Right atrium auricular region (tissue), 2 donors: ENCODE measurements around the gene SPON1. TPM values are rescaled to one million over a fixed set of nuclear protein-coding genes. Genes with fewer than 3 reads are reported as not detected.
"Not testable (repeated sequence)": the region's sequence is repeated elsewhere in the genome, so short reads cannot be mapped to it uniquely, and the experiment has no call there.

ENCODE experiments used
- DNase-seq: peaks from one replicate; pipeline ENCODE4 v3.0.0-alpha.2; 2019; ENCODE audit warnings: low spot score
- H3K27ac ChIP-seq, 2 donors: fragments of 200-600 bp; sonication (generic); 1 replicate in 1 of 2; 2 replicates in 1 of 2; pipeline ENCODE4 v1.5.1; 2016 to 2019
- H3K27me3 ChIP-seq, 2 donors: fragments of 200-600 bp; sonication (generic); one replicate each; pipeline versions ENCODE4 v1.5.1 to v1.6.0; 2017 to 2019
- H3K36me3 ChIP-seq: fragments of 200-600 bp; sonication (generic); one replicate; pipeline ENCODE4 v1.5.1; 2016
- H3K4me1 ChIP-seq, 2 donors: fragments of 200-600 bp; sonication (generic); one replicate each; pipeline versions ENCODE4 v1.5.1 to v1.6.0; 2017 to 2019
- H3K4me3 ChIP-seq, 2 donors: fragments of 200-600 bp; sonication (generic); 1 replicate in 1 of 2; 2 replicates in 1 of 2; pipeline ENCODE4 v1.5.1; 2017 to 2019; ENCODE audit warnings: mild to moderate bottlenecking in 1 of 2, moderate library complexity in 1 of 2
- H3K9me3 ChIP-seq, 2 donors: fragments of 200-600 bp; sonication (generic); one replicate each; pipeline ENCODE4 v1.5.1; 2019
- CTCF ChIP-seq, 2 donors: fragments of 200-600 bp; sonication (generic); IDR thresholded peaks; one replicate each; pipeline ENCODE4 v1.5.1; 2019; ENCODE audit warnings: antibody characterized with exemption in 2 of 2
- total RNA-seq, 2 donors: library from RNA; depleted of rRNA; stranded (reverse); fragments of >200 nt; gene quantifications; one replicate each; pipeline ENCODE4 v1.1.0, GENCODE V29; 2016

The SPON1 gene
- total RNA-seq, 2 donors from 2014 or later = 22.8 to 27.0 TPM

- H3K36me3 ChIP-seq = no peaks in the 10 kb centered on the region
- no peak for DNase-seq
- H3K4me3 ChIP-seq = no peak overlapping the region
- H3K27me3 ChIP-seq = no peaks in the 10 kb centered on the region
- H3K9me3 ChIP-seq = no peaks in the 10 kb centered on the region
- no peak for TF ChIP-seq CTCF (IDR thresholded peaks at IDR 0.05)
- no peak overlapping the region for H3K27ac ChIP-seq
- H3K4me1 ChIP-seq = peaks cover 0 to 9% of the 10 kb centered on the region in 2 donors
These were observed 289.2 kb downstream of the SPON1 start for GRCh38 chr11:14251754-14252153.

GRCh38 chr11:14252501-14252900 is 290.0 kb downstream of the SPON1 start:
- H3K36me3 ChIP-seq, H3K27ac ChIP-seq, H3K4me3 ChIP-seq, H3K4me1 ChIP-seq, H3K9me3 ChIP-seq, H3K27me3 ChIP-seq, DNase-seq: not testable (repeated sequence)

DNA sequence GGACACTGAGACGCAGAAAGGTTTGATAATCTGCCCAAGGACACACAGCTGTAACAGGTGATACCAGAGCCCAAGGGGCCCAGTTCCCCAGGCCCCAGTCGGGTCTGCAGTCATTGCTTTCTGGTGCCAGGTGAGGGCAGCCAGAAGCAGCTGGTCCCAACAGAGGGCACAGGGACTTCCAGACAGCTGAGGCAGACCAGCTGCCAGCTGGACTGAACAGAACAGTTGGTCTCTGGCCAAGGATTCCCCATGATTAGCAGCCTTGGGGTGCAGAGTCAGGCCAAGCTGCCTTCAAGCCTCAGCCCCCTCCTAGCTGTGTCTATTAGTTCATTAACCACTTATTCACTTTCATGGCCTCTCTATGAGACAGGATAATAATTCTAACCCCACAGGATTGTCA is 290.9 kb downstream of the SPON1 start:
- no peak overlapping the region for H3K27ac ChIP-seq
- H3K4me3 ChIP-seq = no peak overlapping the region
- no peaks in the 10 kb centered on the region for H3K36me3 ChIP-seq
- no peak for DNase-seq
- H3K27me3 ChIP-seq = no peaks in the 10 kb centered on the region
- no peaks in the 10 kb centered on the region for H3K9me3 ChIP-seq
- TF ChIP-seq CTCF (IDR thresholded peaks at IDR 0.05) = no peak
- H3K4me1 ChIP-seq = peaks cover 0 to 9% of the 10 kb centered on the region in 2 donors

DNA sequence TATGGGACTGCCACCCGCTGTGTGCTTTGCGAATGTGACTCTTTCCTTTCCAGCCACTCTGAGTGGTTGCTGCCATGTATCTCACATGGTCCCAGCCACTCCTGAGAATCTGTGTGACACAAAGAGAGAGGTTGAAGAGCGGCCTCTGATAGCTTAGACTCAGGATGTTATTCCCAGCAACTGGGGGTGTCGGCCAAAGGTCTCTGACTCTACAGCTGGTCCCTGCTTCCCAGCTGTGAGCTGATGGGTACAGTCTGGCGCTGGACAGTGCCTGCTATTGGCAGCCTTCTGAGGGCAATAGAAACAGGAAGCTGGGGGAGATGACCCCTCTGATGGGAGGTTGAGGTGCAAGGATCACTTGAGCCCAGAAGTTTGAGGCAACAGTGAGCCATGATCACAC is 291.3 kb downstream of the SPON1 start:
- no peaks in the 10 kb centered on the region for H3K9me3 ChIP-seq
- DNase-seq = no peak
- TF ChIP-seq CTCF (IDR thresholded peaks at IDR 0.05) = no peak
- no peaks in the 10 kb centered on the region for H3K27me3 ChIP-seq
- H3K27ac ChIP-seq = no peak overlapping the region
- peaks cover 0 to 9% of the 10 kb centered on the region in 2 donors for H3K4me1 ChIP-seq
- no peaks in the 10 kb centered on the region for H3K36me3 ChIP-seq
- no peak overlapping the region for H3K4me3 ChIP-seq

DNA sequence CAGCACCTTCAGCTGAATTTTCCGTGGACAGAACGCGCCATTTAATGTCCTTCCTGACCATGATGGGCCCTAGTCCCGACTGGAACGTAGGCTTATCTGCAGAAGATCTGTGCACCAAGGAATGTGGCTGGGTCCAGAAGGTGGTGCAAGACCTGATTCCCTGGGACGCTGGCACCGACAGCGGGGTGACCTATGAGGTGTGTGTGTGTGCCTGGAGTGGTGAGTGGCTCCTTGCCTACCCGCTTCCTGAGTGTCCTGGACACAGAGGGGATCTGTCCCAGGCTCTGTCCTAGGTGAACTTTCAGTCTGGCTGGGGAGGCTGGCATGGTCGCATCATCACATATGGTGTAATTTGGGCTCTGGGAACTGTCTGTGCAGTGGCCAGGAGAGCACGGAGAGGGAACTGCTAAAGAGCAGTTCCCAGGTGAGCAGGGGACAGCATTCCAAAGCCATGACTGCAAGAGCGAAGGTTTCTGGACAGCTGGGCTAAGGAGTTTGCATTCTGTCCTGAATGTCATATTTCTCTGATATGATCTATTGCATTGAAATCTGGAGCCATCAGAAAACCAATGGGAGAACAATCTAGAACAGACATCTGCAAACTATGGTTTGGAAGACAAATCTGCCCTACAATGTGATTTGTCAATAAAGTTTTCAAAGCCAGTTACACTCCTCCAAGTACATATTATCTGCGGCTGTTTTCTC is 292.2 kb downstream of the SPON1 start:
- H3K27ac ChIP-seq = no peak overlapping the region
- no peak overlapping the region for H3K4me3 ChIP-seq
- no peaks in the 10 kb centered on the region for H3K27me3 ChIP-seq
- no peaks in the 10 kb centered on the region for H3K36me3 ChIP-seq
- no peak for TF ChIP-seq CTCF (IDR thresholded peaks at IDR 0.05)
- peaks cover 0 to 5% of the 10 kb centered on the region in 2 donors for H3K4me1 ChIP-seq
- DNase-seq = no peak
- no peaks in the 10 kb centered on the region for H3K9me3 ChIP-seq

GRCh38 chr11:14255238-14255534 is 292.7 kb downstream of the SPON1 start:
- H3K9me3 ChIP-seq = no peaks in the 10 kb centered on the region
- H3K4me3 ChIP-seq = no peak overlapping the region
- H3K27ac ChIP-seq = no peak overlapping the region
- DNase-seq = no peak
- no peaks in the 10 kb centered on the region for H3K36me3 ChIP-seq
- H3K4me1 ChIP-seq = peaks cover 0 to 5% of the 10 kb centered on the region in 2 donors
- no peaks in the 10 kb centered on the region for H3K27me3 ChIP-seq
- no peak for TF ChIP-seq CTCF (IDR thresholded peaks at IDR 0.05)
